ENCODE measurements around the gene EHD2.

The EHD2 gene

GRCh38 chr19:47676811-47677210, 36.4 kb upstream of the EHD2 start:
- Histone ChIP-seq H3K27ac (ENCODE audit: low read length) (no peak overlapping the region), H3K27me3 (ENCODE audit: low read depth, low read length) (no peaks in the 10 kb centered on the region), H3K36me3 (ENCODE audit: control insufficient read depth in 1 of 2, insufficient read depth in 2 of 2, low read length in 2 of 2) (peaks cover 18 to 64% of the 10 kb centered on the region in 2 donors), H3K9me3 (ENCODE audit: control insufficient read depth in 1 of 2, low read length in 2 of 2) (no peaks in the 10 kb centered on the region), H3K4me1 (ENCODE audit: control insufficient read depth in 1 of 2, insufficient read depth in 2 of 2, low read length in 2 of 2) (no peaks in the 10 kb centered on the region), H3K4me3 (ENCODE audit: low read depth in 1 of 2, low read length in 2 of 2) (no peak overlapping the region)

DNA sequence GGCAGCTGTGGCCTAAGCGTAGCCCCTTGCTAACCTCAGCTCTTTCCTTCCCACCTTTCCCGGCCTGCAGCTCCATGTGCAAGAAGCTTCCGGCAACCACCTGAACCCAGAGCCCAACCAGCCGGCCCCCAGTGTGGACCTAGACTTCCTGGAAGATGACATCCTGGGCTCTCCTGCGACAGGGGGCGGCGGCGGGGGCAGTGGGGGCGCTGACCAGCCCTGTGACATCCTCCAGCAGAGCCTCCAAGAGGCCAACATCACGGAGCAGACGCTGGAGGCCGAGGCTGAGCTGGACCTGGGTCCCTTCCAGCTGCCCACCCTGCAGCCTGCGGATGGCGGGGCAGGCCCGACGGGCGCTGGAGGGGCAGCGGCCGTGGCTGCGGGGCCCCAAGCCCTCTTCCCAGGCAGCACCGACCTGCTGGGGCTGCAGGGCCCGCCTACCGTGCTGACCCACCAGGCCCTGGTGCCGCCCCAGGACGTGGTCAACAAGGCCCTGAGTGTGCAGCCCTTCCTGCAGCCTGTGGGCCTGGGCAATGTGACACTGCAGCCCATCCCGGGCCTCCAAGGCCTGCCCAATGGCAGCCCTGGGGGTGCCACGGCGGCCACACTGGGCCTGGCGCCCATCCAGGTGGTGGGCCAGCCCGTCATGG, 33.8 kb upstream of the EHD2 start:
- no peak overlapping the region for H3K27ac ChIP-seq (ENCODE audit: low read length)

DNA sequence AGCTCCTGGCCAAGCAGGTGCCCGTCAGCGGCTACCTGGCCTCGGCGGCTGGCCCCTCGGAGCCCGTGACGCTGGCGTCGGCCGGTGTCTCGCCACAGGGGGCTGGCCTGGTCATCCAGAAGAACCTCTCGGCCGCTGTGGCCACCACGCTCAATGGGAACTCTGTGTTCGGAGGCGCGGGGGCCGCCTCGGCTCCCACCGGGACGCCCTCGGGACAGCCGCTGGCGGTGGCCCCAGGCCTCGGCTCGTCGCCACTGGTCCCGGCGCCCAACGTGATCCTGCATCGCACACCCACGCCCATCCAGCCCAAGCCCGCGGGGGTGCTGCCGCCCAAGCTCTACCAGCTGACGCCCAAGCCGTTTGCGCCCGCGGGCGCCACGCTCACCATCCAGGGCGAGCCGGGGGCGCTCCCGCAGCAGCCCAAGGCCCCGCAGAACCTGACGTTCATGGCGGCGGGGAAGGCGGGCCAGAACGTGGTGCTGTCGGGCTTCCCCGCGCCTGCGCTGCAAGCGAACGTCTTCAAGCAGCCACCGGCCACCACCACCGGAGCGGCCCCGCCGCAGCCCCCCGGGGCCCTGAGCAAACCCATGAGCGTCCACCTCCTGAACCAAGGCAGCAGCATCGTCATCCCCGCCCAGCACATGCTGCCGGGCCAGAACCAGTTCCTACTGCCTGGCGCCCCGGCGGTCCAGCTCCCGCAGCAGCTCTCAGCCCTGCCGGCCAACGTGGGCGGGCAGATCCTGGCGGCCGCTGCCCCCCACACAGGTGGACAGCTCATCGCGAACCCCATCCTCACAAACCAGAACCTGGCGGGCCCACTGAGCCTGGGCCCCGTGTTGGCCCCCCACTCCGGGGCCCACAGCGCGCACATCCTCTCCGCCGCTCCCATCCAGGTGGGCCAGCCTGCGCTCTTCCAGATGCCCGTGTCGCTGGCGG, 33.0 kb upstream of the EHD2 start:
- Histone ChIP-seq H3K4me1 (ENCODE audit: control insufficient read depth in 1 of 2, insufficient read depth in 2 of 2, low read length in 2 of 2) (no peaks in the 10 kb centered on the region), H3K27me3 (ENCODE audit: low read depth, low read length) (no peaks in the 10 kb centered on the region), H3K27ac (ENCODE audit: low read length) (no peak overlapping the region), H3K9me3 (ENCODE audit: control insufficient read depth in 1 of 2, low read length in 2 of 2) (no peaks in the 10 kb centered on the region), H3K36me3 (ENCODE audit: control insufficient read depth in 1 of 2, insufficient read depth in 2 of 2, low read length in 2 of 2) (peaks cover 10 to 44% of the 10 kb centered on the region in 2 donors), H3K4me3 (ENCODE audit: low read depth in 1 of 2, low read length in 2 of 2) (no peak overlapping the region)

More for the DNA sequence above, 33.8 kb upstream of the EHD2 start:
- peaks cover 18 to 49% of the 10 kb centered on the region in 2 donors for H3K36me3 ChIP-seq (ENCODE audit: control insufficient read depth in 1 of 2, insufficient read depth in 2 of 2, low read length in 2 of 2)
- H3K4me3 ChIP-seq (ENCODE audit: low read depth in 1 of 2, low read length in 2 of 2), result no peak overlapping the region
- no peaks in the 10 kb centered on the region for H3K9me3 ChIP-seq (ENCODE audit: control insufficient read depth in 1 of 2, low read length in 2 of 2)
- no peaks in the 10 kb centered on the region for H3K4me1 ChIP-seq (ENCODE audit: control insufficient read depth in 1 of 2, insufficient read depth in 2 of 2, low read length in 2 of 2)
- no peaks in the 10 kb centered on the region for H3K27me3 ChIP-seq (ENCODE audit: low read depth, low read length)

DNA sequence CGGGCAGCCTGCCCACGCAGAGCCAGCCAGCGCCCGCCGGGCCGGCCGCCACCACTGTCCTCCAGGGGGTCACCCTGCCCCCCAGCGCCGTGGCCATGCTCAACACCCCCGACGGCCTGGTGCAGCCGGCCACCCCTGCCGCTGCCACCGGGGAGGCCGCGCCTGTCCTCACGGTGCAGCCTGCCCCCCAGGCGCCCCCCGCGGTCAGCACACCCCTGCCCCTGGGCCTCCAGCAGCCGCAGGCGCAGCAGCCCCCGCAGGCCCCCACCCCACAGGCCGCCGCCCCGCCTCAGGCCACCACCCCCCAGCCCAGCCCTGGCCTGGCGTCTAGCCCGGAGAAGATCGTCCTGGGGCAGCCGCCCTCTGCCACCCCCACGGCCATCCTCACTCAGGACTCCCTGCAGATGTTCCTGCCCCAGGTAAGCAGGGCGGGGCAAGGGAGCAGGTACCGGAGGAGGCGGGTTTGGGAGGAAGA, 32.3 kb upstream of the EHD2 start:
- H3K9me3 ChIP-seq (ENCODE audit: control insufficient read depth in 1 of 2, low read length in 2 of 2), result no peaks in the 10 kb centered on the region
- peaks cover 5 to 38% of the 10 kb centered on the region in 2 donors for H3K36me3 ChIP-seq (ENCODE audit: control insufficient read depth in 1 of 2, insufficient read depth in 2 of 2, low read length in 2 of 2)
- H3K27ac ChIP-seq (ENCODE audit: low read length), result no peak overlapping the region
- H3K4me1 ChIP-seq (ENCODE audit: control insufficient read depth in 1 of 2, insufficient read depth in 2 of 2, low read length in 2 of 2), result no peaks in the 10 kb centered on the region
- no peaks in the 10 kb centered on the region for H3K27me3 ChIP-seq (ENCODE audit: low read depth, low read length)
- no peak overlapping the region for H3K4me3 ChIP-seq (ENCODE audit: low read depth in 1 of 2, low read length in 2 of 2)

DNA sequence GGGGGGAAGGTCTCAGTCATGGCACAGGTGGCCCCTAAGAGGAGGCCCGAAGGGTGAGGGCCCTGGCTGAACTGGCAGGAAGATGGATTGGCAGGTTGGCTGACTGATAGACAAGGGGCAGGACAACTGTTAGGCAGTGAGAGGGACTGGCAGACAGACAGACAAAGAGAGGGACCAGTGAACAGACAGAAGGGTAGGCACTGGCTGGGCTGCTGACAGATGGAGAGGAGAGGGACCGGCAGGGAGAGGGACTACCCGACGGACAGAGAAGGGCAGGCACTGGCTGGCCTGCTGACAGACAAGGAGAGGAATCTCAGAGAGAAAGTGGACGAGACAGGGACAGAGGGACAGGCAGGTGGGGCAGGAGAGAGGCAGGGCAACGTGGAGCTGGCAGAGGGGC, 31.8 kb upstream of the EHD2 start:
- Histone ChIP-seq H3K4me3 (ENCODE audit: low read depth in 1 of 2, low read length in 2 of 2) (no peak overlapping the region), H3K36me3 (ENCODE audit: control insufficient read depth in 1 of 2, insufficient read depth in 2 of 2, low read length in 2 of 2) (peaks cover 5 to 38% of the 10 kb centered on the region in 2 donors), H3K9me3 (ENCODE audit: control insufficient read depth in 1 of 2, low read length in 2 of 2) (no peaks in the 10 kb centered on the region), H3K4me1 (ENCODE audit: control insufficient read depth in 1 of 2, insufficient read depth in 2 of 2, low read length in 2 of 2) (no peaks in the 10 kb centered on the region), H3K27me3 (ENCODE audit: low read depth, low read length) (no peaks in the 10 kb centered on the region), H3K27ac (ENCODE audit: low read length) (no peak overlapping the region)

DNA sequence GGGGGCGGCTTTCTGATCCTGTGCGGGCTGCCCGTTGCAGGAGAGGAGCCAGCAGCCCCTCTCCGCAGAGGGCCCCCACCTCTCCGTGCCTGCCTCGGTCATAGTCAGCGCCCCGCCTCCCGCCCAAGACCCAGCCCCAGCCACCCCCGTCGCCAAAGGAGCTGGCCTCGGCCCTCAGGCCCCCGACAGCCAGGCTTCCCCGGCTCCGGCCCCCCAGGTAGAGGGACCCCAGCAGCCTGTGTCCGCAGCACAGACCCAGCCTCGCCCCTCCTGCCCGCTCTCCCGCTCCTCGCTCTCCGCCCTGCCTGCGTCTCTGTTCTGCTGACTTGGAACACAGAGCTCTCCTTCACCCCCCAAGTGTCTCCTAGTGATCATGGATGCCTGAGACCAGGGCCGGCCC, 31.3 kb upstream of the EHD2 start:
- Histone ChIP-seq H3K4me3 (ENCODE audit: low read depth in 1 of 2, low read length in 2 of 2) (no peak overlapping the region), H3K9me3 (ENCODE audit: control insufficient read depth in 1 of 2, low read length in 2 of 2) (no peaks in the 10 kb centered on the region), H3K27me3 (ENCODE audit: low read depth, low read length) (no peaks in the 10 kb centered on the region), H3K4me1 (ENCODE audit: control insufficient read depth in 1 of 2, insufficient read depth in 2 of 2, low read length in 2 of 2) (no peaks in the 10 kb centered on the region), H3K36me3 (ENCODE audit: control insufficient read depth in 1 of 2, insufficient read depth in 2 of 2, low read length in 2 of 2) (peaks cover 1 to 37% of the 10 kb centered on the region in 2 donors), H3K27ac (ENCODE audit: low read length) (no peak overlapping the region)

GRCh38 chr19:47682939-47683338, 30.3 kb upstream of the EHD2 start:
- H3K9me3 ChIP-seq (ENCODE audit: control insufficient read depth in 1 of 2, low read length in 2 of 2), result no peaks in the 10 kb centered on the region
- peaks cover 0 to 28% of the 10 kb centered on the region in 2 donors for H3K36me3 ChIP-seq (ENCODE audit: control insufficient read depth in 1 of 2, insufficient read depth in 2 of 2, low read length in 2 of 2)
- H3K27me3 ChIP-seq (ENCODE audit: low read depth, low read length), result no peaks in the 10 kb centered on the region
- no peak overlapping the region for H3K4me3 ChIP-seq (ENCODE audit: low read depth in 1 of 2, low read length in 2 of 2)
- H3K27ac ChIP-seq (ENCODE audit: low read length), result no peak overlapping the region
- H3K4me1 ChIP-seq (ENCODE audit: control insufficient read depth in 1 of 2, insufficient read depth in 2 of 2, low read length in 2 of 2), result no peaks in the 10 kb centered on the region

- Histone ChIP-seq H3K27ac (ENCODE audit: low read length) (no peak overlapping the region), H3K4me1 (ENCODE audit: control insufficient read depth in 1 of 2, insufficient read depth in 2 of 2, low read length in 2 of 2) (no peaks in the 10 kb centered on the region), H3K9me3 (ENCODE audit: control insufficient read depth in 1 of 2, low read length in 2 of 2) (no peaks in the 10 kb centered on the region), H3K4me3 (ENCODE audit: low read depth in 1 of 2, low read length in 2 of 2) (no peak overlapping the region), H3K36me3 (ENCODE audit: control insufficient read depth in 1 of 2, insufficient read depth in 2 of 2, low read length in 2 of 2) (peaks cover 4 to 11% of the 10 kb centered on the region in 2 donors), H3K27me3 (ENCODE audit: low read depth, low read length) (no peaks in the 10 kb centered on the region)
Observed at GRCh38 chr19:47686679-47687450, 26.4 kb upstream of the EHD2 start.

DNA sequence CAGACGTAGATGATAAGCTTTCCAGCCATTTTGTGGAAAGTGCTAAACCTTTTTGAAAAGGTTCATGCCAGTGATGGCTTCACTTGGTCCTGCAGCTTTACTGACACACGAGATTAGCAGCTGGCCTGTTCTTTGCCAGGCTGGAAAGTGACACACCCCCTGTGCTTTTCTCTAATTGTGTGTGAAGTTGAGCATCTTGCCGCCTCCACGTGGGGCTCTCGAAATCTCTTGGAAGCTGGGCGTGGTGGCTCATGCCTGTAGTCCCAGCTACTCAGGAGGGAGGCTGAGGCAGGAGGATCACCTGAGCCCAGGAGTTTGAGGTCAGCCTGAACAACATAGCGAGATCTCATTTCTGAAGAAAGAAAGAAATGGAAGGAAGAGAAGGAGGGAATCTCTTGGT, 25.3 kb upstream of the EHD2 start:
- Histone ChIP-seq H3K4me3 (ENCODE audit: low read depth in 1 of 2, low read length in 2 of 2) (no peak overlapping the region), H3K36me3 (ENCODE audit: control insufficient read depth in 1 of 2, insufficient read depth in 2 of 2, low read length in 2 of 2) (peaks cover 4 to 17% of the 10 kb centered on the region in 2 donors), H3K27ac (ENCODE audit: low read length) (no peak overlapping the region), H3K27me3 (ENCODE audit: low read depth, low read length) (no peaks in the 10 kb centered on the region), H3K9me3 (ENCODE audit: control insufficient read depth in 1 of 2, low read length in 2 of 2) (no peaks in the 10 kb centered on the region), H3K4me1 (ENCODE audit: control insufficient read depth in 1 of 2, insufficient read depth in 2 of 2, low read length in 2 of 2) (no peaks in the 10 kb centered on the region)

- H3K9me3 ChIP-seq (ENCODE audit: control insufficient read depth in 1 of 2, low read length in 2 of 2), result no peaks in the 10 kb centered on the region
Observed at GRCh38 chr19:47691090-47691489, 22.1 kb upstream of the EHD2 start.

GRCh38 chr19:47691782-47692181, 21.4 kb upstream of the EHD2 start:
- Histone ChIP-seq H3K4me1 (ENCODE audit: control insufficient read depth in 1 of 2, insufficient read depth in 2 of 2, low read length in 2 of 2) (no peaks in the 10 kb centered on the region), H3K36me3 (ENCODE audit: control insufficient read depth in 1 of 2, insufficient read depth in 2 of 2, low read length in 2 of 2) (peaks cover 4 to 20% of the 10 kb centered on the region in 2 donors), H3K27me3 (ENCODE audit: low read depth, low read length) (no peaks in the 10 kb centered on the region), H3K4me3 (ENCODE audit: low read depth in 1 of 2, low read length in 2 of 2) (no peak overlapping the region), H3K27ac (ENCODE audit: low read length) (no peak overlapping the region), H3K9me3 (ENCODE audit: control insufficient read depth in 1 of 2, low read length in 2 of 2) (no peaks in the 10 kb centered on the region)

More at GRCh38 chr19:47691090-47691489, 22.1 kb upstream of the EHD2 start:
- Histone ChIP-seq H3K36me3 (ENCODE audit: control insufficient read depth in 1 of 2, insufficient read depth in 2 of 2, low read length in 2 of 2) (peaks cover 4 to 20% of the 10 kb centered on the region in 2 donors), H3K4me3 (ENCODE audit: low read depth in 1 of 2, low read length in 2 of 2) (no peak overlapping the region), H3K27ac (ENCODE audit: low read length) (no peak overlapping the region), H3K4me1 (ENCODE audit: control insufficient read depth in 1 of 2, insufficient read depth in 2 of 2, low read length in 2 of 2) (no peaks in the 10 kb centered on the region), H3K27me3 (ENCODE audit: low read depth, low read length) (no peaks in the 10 kb centered on the region)
